GM15510 (cell line): ENCODE data around the gene KIT.

ENCODE experiments used
- POLR2A ChIP-seq: IDR thresholded peaks from 3 replicates; pipeline ENCODE4 v1.6.1; 2011; ENCODE audit warnings: borderline replicate concordance; ENCODE audit not compliant: insufficient read length; ENCODE audit errors: extremely low read depth

Gene KIT

GRCh38 chr4:54658252-54659093 lies 716 bp downstream of the KIT start:
- TF ChIP-seq POLR2A, result no peak

DNA sequence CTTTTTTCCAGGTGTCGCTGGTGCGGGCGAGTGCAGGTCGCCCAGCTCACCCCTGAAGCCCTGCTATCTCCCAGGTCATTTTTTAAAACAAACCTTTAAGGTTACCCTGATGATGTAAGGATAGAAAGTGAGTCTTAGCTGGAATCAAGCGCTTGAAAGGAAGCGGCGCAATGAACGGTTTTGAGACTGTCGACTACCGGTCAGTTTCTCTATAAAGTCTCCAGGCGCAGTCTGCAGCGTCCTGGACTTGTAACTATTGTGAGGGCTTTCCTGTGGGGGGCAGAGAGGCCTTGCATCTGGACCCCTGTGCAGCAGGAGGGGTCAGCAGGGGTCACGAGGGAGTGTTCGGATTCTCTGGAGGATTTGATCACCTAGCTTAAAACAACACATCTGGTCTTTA lies 1.6 kb downstream of the KIT start:
- TF ChIP-seq POLR2A, result no peak

GRCh38 chr4:54659749-54660535 lies 2.2 kb downstream of the KIT start:
- no peak for TF ChIP-seq POLR2A

DNA sequence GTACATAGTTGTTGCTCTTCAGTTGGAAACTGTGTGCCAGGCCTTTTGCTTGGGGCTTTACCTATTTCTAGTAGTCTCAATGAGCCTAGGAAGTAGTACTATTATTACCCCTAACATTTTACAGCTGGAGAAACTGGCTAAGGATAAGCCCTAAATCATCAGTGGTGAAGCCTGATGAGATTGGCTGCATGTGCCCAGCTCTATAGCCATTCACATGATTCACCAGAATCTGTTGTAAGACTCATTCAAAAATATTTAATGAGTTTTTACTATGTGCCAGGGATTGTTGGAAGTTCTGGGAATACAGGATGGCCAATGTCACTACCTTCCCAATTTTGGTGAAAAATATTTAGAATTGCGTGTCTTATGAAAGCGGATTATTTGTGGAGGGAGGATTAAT lies 2.8 kb downstream of the KIT start:
- TF ChIP-seq POLR2A, result no peak

DNA sequence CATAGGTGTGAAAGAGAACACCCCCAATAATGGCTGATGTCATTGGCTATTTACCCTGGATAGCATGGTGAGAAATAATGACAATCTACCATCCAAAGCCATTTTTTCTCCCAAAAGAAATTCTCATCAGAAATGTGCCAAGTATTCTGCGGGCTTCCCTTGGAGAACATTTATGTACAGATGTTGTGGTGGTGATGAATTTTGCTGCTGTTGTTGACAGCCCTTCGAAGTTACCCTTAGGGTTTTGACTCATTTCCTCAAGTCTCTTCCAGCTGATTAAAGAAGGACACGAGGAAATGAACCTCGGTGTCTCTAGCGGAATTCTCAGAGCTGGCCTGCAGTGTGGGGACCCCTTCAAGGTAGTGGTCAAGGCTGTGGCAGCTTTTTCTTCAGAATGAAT lies 3.4 kb downstream of the KIT start:
- no peak for TF ChIP-seq POLR2A

- no peak for TF ChIP-seq POLR2A
These were observed 3.9 kb downstream of the KIT start for GRCh38 chr4:54661686-54662085.

- TF ChIP-seq POLR2A, result no peak
These were observed 4.4 kb downstream of the KIT start for GRCh38 chr4:54662123-54662522.

DNA sequence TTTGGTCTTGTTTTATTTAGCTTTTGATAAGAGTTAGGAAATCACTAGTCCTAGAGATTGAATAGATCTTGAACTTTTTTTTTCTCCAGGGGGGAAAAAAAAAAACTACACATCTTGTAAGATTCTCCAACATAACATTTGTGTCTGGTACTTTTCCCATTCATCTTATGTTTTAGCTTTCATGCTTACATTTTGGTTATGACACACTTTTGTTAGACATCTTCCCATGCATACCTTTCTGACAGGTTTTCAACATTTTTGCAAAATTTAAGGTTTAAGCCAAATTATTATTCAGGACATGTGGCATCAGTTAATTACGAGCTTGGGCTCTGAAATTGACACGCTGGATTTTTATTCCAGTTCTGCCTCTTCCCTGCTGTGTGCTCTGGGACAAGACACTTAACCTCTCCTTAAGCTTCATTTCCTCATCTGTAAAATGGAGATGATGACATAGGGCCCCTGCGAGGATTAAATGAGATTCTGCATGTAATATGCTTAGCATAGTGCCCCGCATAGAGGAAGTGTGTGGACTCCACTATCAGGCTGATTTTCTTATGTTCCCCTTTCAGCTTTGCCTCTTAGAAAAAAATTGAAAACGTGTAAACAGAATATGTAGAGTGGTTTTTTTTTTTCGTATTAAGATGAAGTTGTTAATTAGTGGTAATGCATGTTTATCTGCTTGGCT lies 5.3 kb downstream of the KIT start:
- no peak for TF ChIP-seq POLR2A

DNA sequence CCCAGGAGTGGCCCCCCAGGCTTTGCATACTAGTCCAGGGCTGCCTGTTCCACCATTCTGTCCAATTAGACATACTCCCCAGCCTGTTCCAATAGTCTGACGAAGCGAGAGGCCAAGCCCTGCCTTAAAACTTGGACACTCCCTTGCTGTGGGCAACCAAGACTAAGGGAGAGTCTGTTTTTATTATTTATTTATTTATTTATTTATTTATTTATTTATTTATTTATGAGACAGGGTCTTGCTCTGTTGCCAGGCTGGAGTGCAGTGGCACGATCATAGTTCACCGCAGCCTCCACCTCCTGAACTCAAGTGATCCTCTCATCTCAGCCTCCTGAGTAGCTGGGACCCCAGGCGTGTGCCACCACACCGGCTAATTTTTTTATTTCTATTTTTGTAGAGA lies 6.6 kb downstream of the KIT start:
- no peak for TF ChIP-seq POLR2A

DNA sequence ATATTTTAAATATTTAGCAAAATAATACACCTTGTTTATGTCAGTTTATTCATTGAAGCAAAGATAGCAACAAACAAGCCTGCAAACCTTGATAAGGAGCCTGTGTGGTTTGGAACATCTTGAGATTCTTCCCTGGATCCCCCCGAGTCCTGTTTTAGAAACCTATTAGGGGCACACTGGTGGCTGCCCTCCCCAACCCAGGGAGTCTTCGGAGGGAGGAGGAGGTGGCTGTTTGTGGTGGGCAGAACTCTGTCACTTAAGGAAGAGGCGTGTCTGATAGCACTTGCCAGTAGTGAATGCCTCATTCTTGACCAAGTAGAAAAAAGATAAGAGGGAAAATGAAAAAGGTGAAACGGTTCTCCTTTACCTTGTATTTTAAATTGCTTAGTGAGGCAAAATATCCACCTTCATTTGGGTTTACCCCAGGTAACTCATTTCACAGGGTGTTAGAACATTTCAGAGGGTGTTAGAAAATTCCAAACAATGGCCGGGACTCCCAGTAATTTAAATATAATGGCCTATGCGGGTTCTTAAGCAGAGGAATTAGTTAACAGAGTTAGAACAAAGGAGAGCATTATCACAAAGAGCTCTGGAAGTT lies 10.4 kb downstream of the KIT start:
- TF ChIP-seq POLR2A, result no peak

- no peak for TF ChIP-seq POLR2A
These were observed 12.1 kb downstream of the KIT start for GRCh38 chr4:54669831-54670230.

- TF ChIP-seq POLR2A, result no peak
These were observed 18.1 kb downstream of the KIT start for GRCh38 chr4:54675721-54676461.

DNA sequence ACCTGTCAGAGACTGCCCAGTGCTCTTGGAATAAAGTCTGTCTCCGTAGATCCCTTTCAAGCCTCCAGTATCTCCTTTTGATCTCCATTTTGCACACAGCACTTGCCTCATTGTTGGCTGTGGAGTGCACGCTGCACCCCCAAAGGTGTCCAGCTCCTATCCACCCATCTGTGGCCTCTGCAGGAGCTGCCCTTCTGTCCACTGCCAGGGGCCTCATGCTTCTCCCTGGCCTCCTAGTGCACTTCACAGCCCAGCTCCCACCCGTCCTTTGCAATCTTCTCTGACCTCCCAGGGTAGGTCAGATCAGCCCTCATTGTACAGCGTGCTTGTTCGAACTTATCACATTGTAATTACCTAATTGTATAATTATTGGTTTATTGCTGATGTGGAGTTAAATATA lies 18.9 kb downstream of the KIT start:
- TF ChIP-seq POLR2A, result no peak

DNA sequence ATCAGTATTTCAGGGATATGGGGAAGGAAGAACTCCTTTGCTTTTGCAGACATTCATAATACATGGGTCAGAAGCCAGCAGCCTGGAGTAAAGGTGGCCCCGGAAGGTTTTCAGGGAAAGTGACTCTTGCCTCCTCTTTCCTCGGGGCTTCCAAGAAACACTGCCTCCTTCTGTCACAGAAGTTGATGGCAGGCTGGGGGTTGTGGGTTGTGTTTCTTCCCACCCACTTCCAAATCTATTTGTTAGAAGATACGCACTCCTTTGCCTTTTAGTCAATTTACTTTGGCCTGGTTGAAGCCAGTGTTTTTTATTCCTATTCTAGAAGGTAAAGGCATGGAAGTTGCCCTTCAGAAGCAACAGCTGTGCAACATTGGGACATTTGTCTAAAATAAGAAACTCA lies 19.7 kb downstream of the KIT start:
- no peak for TF ChIP-seq POLR2A
